ENCODE results near the gene SUSD5.

DNA sequence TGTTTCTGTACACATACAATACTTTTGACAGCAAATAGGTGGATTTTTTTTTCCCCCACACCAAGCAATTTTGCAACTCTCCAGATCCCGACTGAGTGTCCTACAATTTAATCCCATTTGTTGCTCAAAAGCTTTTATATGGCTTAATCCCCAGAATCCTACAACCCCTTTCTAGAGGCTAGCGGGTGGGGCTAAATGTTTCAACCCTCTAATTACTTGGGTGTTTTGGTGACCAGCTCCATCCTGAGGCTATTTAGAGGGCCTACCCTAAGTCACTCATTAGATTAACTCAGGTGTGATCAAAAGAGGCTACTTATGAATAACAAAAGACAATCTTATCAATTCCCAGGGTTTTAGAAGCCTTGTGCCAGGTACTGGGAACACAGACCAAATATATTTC is 37.6 kb upstream of the SUSD5 start:
- TF ChIP-seq, protein P1, sequence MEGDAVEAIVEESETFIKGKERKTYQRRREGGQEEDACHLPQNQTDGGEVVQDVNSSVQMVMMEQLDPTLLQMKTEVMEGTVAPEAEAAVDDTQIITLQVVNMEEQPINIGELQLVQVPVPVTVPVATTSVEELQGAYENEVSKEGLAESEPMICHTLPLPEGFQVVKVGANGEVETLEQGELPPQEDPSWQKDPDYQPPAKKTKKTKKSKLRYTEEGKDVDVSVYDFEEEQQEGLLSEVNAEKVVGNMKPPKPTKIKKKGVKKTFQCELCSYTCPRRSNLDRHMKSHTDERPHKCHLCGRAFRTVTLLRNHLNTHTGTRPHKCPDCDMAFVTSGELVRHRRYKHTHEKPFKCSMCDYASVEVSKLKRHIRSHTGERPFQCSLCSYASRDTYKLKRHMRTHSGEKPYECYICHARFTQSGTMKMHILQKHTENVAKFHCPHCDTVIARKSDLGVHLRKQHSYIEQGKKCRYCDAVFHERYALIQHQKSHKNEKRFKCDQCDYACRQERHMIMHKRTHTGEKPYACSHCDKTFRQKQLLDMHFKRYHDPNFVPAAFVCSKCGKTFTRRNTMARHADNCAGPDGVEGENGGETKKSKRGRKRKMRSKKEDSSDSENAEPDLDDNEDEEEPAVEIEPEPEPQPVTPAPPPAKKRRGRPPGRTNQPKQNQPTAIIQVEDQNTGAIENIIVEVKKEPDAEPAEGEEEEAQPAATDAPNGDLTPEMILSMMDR (IDR thresholded peaks at IDR 0.05), result no peak
- no peak for TF ChIP-seq POLR2A (IDR thresholded peaks at IDR 0.05)
